Mesendoderm (in vitro differentiated cells): ENCODE results near the gene RADIL.

ENCODE experiments used
- DNase-seq: peaks from one replicate; pipeline ENCODE4 v3.0.0; 2013
- H2AK5ac ChIP-seq: 2 replicates; pipeline ENCODE4 v1.6.1; 2013; ENCODE audit warnings: low read length, inconsistent platforms
- H2BK120ac ChIP-seq: 2 replicates; pipeline ENCODE4 v1.6.1; 2013; ENCODE audit warnings: low read depth, mild to moderate bottlenecking, low read length, moderate library complexity, mixed read lengths
- H2BK15ac ChIP-seq: replicated peaks from 2 replicates; pipeline ENCODE4 v1.6.1; 2013; ENCODE audit warnings: low read depth, mild to moderate bottlenecking, moderate library complexity
- H2BK5ac ChIP-seq: 2 replicates; pipeline ENCODE4 v1.6.1; 2013; ENCODE audit warnings: low read length, inconsistent platforms
- H3K18ac ChIP-seq: 2 replicates; pipeline ENCODE4 v1.6.1; 2013; ENCODE audit warnings: mild to moderate bottlenecking, low read length, mixed read lengths
- H3K23ac ChIP-seq: one replicate; pipeline ENCODE4 v1.6.1; 2013; ENCODE audit warnings: low read length
- H3K27ac ChIP-seq: 2 replicates; pipeline ENCODE4 v1.5.1; 2013; ENCODE audit warnings: low read depth, mild to moderate bottlenecking, inconsistent platforms, low read length, moderate library complexity
- H3K27me3 ChIP-seq: 2 replicates; pipeline ENCODE4 v1.6.1; 2013; ENCODE audit warnings: low read length, control low read depth, mild to moderate bottlenecking, inconsistent platforms; ENCODE audit not compliant: insufficient read depth, poor library complexity
- H3K36me3 ChIP-seq: 2 replicates; pipeline ENCODE4 v1.6.1; 2013; ENCODE audit warnings: low read length, inconsistent platforms; ENCODE audit not compliant: control insufficient read depth, insufficient read depth
- H3K4ac ChIP-seq: one replicate; pipeline ENCODE4 v1.6.1; 2013; ENCODE audit warnings: low read depth, mild to moderate bottlenecking, low read length, moderate library complexity
- H3K4me1 ChIP-seq: 2 replicates; pipeline ENCODE4 v1.6.1; 2013; ENCODE audit warnings: low read depth, low read length, inconsistent platforms; ENCODE audit not compliant: control insufficient read depth
- H3K4me2 ChIP-seq: 2 replicates; pipeline ENCODE4 v1.6.1; 2013; ENCODE audit warnings: low read length
- H3K4me3 ChIP-seq: 2 replicates; pipeline ENCODE4 v1.5.1; 2013; ENCODE audit warnings: mild to moderate bottlenecking, low read length
- H3K56ac ChIP-seq: one replicate; pipeline ENCODE4 v1.6.1; 2013; ENCODE audit warnings: low read length
- H3K79me1 ChIP-seq: 2 replicates; pipeline ENCODE4 v1.6.1; 2013; ENCODE audit warnings: low read length, inconsistent platforms
- H3K79me2 ChIP-seq: 2 replicates; pipeline ENCODE4 v1.6.1; 2013; ENCODE audit warnings: mild to moderate bottlenecking, low read length; ENCODE audit not compliant: control insufficient read depth, insufficient read depth
- H3K9ac ChIP-seq: 2 replicates; pipeline ENCODE4 v1.6.1; 2013; ENCODE audit warnings: low read length, inconsistent platforms
- H4K5ac ChIP-seq: one replicate; pipeline ENCODE4 v1.6.1; 2013; ENCODE audit warnings: low read length
- H4K8ac ChIP-seq: one replicate; pipeline ENCODE4 v1.6.1; 2013; ENCODE audit warnings: low read depth, mild to moderate bottlenecking, control low read depth, low read length, moderate library complexity
- WGBS: extraction: QIAGEN DNeasy Blood & Tissue Kit; methylation state at CpG from one replicate; pipeline ENCODE4 v1.1.7; 2013; ENCODE audit warnings: low lambda C conversion rate, missing lambda C conversion rate; ENCODE audit not compliant: insufficient coverage; ENCODE audit errors: extremely low coverage; 5-methylcytosine and 5-hydroxymethylcytosine counted together

The RADIL gene

DNA sequence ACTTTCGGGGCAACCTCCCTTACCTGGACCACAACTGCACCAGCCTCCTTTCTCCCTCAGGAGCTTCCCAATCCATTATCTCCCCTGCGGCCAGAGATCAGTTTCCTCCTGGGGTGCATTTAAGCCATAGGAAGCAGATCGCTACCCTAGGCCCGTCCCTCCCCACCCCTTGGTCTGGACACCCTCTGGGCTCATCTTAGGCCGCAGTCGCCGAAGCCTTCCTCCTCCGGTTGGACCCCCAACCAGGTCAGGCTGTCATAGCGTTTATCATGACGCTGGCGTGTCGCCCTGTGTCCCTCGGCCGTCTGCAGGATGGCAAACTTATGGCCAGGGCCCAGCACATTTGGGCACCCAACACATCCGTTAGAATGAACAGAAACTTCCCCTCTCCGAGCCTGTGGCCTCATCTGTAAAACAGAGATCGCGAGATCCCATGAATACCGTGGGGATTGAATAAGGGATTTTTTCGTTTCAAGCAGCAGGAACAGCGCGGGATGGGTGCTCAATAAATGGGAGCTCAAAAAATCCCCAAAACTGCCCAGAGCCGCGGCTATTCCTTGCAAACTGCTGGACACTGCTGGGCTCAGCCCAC lies 108.8 kb downstream of the RADIL start:
- peak overlapping the region; percentile 26 for H3K18ac ChIP-seq
- peaks cover 9% of the 10 kb centered on the region for H3K79me2 ChIP-seq
- no peak for DNase-seq
- no peak overlapping the region for H3K23ac ChIP-seq
- no peak overlapping the region for H3K4ac ChIP-seq
- WGBS: no CpG with 5 or more reads among the region's 24 CpGs
- H3K9ac ChIP-seq: peak overlapping the region; percentile 76
- no peak overlapping the region for H2BK120ac ChIP-seq
- H3K4me3 ChIP-seq: peak overlapping the region; percentile 61
- no peaks in the 10 kb centered on the region for H3K27me3 ChIP-seq
- peak overlapping the region; percentile 75 for H3K4me2 ChIP-seq
- no peak overlapping the region for H2BK5ac ChIP-seq
- peak overlapping the region; percentile 91 for H4K8ac ChIP-seq
- H3K56ac ChIP-seq: peak overlapping the region; percentile 90
- H2BK15ac ChIP-seq: no peak overlapping the region
- H3K36me3 ChIP-seq: no peaks in the 10 kb centered on the region
- peak overlapping the region; percentile 68 for H4K5ac ChIP-seq
- no peak overlapping the region for H3K27ac ChIP-seq
- peaks cover 14% of the 10 kb centered on the region for H3K79me1 ChIP-seq
- H3K4me1 ChIP-seq: no peaks in the 10 kb centered on the region
- H2AK5ac ChIP-seq: no peak overlapping the region

DNA sequence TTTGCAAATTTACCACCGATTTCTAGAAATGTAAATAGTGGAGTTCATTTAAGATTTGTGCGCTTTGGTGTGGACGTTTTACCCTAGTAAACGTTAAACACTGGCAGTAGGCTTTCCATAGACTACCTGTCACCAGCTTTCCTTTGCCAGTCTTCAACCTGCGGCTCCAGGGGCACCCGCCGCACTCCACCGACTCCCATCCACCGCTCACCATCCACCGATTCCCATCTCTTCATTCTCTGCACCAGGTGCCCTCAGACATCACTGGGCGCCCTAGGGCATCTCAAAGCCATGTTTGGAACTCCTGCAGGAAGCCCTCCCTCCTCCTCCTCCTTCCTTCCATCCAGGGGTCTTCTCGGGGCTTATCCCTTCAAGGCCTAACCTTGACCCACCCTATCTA lies 109.5 kb downstream of the RADIL start:
- Histone ChIP-seq H3K56ac (peak overlapping the region; percentile 34), H3K4ac (no peak overlapping the region), H4K8ac (no peak overlapping the region), H3K79me1 (peaks cover 14% of the 10 kb centered on the region), H3K27me3 (no peaks in the 10 kb centered on the region), H3K36me3 (no peaks in the 10 kb centered on the region), H3K23ac (no peak overlapping the region), H2AK5ac (no peak overlapping the region), H3K4me2 (no peak overlapping the region), H3K4me1 (no peaks in the 10 kb centered on the region), H3K18ac (no peak overlapping the region), H2BK5ac (no peak overlapping the region), H2BK15ac (no peak overlapping the region), H2BK120ac (no peak overlapping the region), H3K27ac (no peak overlapping the region), H4K5ac (no peak overlapping the region), H3K4me3 (no peak overlapping the region), H3K9ac (no peak overlapping the region), H3K79me2 (peaks cover 9% of the 10 kb centered on the region)
- WGBS: no CpG with 5 or more reads among the region's 12 CpGs
- no peak for DNase-seq

DNA sequence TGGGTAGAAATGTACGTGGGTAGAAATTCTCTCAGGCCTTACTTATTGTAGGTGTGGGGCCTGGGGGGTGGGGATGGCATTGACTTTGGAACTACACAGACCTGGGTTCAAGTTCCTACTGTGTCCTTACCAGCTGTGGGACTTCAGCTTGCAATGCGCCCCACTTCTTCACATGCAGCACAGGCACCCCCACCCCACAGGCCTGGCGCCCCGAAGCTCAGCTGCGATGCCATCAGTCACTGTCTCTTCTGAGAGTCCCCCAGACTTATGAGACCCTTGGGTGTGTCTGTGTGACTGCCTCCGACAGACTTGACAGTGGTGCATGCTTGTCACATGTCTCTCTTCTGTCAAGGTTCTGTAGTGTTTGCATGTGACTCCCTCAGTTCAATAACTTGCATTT lies 111.2 kb downstream of the RADIL start:
- no peak overlapping the region for H4K8ac ChIP-seq
- no peak overlapping the region for H3K18ac ChIP-seq
- H3K4me3 ChIP-seq: no peak overlapping the region
- no peak for DNase-seq
- H2BK15ac ChIP-seq: no peak overlapping the region
- H3K4me1 ChIP-seq: no peaks in the 10 kb centered on the region
- H2AK5ac ChIP-seq: no peak overlapping the region
- no peak overlapping the region for H3K4ac ChIP-seq
- no peak overlapping the region for H3K27ac ChIP-seq
- H4K5ac ChIP-seq: no peak overlapping the region
- H2BK5ac ChIP-seq: no peak overlapping the region
- H3K79me2 ChIP-seq: peaks cover 9% of the 10 kb centered on the region
- no peak overlapping the region for H2BK120ac ChIP-seq
- H3K79me1 ChIP-seq: peaks cover 8% of the 10 kb centered on the region
- no peak overlapping the region for H3K23ac ChIP-seq
- H3K27me3 ChIP-seq: no peaks in the 10 kb centered on the region
- no peak overlapping the region for H3K4me2 ChIP-seq
- H3K36me3 ChIP-seq: no peaks in the 10 kb centered on the region
- no peak overlapping the region for H3K9ac ChIP-seq
- H3K56ac ChIP-seq: no peak overlapping the region
- WGBS: no CpG with 5 or more reads among the region's 6 CpGs

DNA sequence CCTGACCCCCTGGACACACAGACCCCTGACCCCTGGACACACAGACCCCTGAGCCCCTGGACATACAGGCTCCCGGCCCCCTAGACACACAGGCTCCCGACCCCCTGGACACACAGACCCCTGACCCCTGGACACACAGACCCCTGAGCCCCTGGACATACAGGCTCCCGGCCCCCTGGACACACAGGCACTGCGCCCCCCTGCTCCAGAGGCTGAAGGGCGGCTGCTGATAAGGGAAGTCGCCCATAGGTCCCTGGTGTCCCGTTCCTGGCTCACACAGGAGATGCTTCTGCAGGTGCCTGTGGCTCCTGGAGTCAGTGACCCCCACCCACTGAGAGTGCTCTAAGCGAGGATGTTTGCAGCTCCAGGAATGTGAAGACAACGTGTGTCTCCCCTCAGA lies 111.8 kb downstream of the RADIL start:
- Histone ChIP-seq H3K36me3 (no peaks in the 10 kb centered on the region), H2AK5ac (no peak overlapping the region), H3K27ac (no peak overlapping the region), H4K8ac (no peak overlapping the region), H4K5ac (no peak overlapping the region), H2BK120ac (no peak overlapping the region), H3K4ac (no peak overlapping the region), H2BK5ac (no peak overlapping the region), H3K23ac (no peak overlapping the region), H3K56ac (no peak overlapping the region), H3K79me2 (peaks cover 8% of the 10 kb centered on the region), H3K4me1 (no peaks in the 10 kb centered on the region), H3K4me2 (no peak overlapping the region), H3K4me3 (no peak overlapping the region), H3K18ac (no peak overlapping the region), H2BK15ac (no peak overlapping the region), H3K79me1 (peaks cover 5% of the 10 kb centered on the region), H3K27me3 (no peaks in the 10 kb centered on the region), H3K9ac (no peak overlapping the region)
- WGBS: no CpG with 5 or more reads among the region's 9 CpGs
- no peak for DNase-seq

DNA sequence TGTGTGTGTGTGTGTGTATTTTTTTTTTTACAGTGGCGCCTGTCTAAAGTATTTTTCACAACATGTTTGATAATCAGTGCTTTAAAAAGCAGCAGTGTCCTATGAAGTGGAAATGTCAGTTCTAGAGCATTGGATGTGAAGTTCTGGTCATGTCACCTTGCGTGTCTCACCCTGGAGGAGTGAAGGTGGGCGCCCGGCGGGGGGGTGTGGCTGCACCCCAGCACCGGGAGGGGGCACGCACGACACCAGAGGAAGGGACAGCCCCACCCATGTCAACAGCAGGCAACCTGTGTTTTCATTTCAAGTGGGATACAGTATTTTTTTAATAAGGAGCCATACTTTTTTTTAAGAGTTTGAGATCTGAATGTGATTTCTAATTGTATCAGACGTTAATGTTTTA lies 112.6 kb downstream of the RADIL start:
- H3K23ac ChIP-seq: no peak overlapping the region
- H3K4me1 ChIP-seq: no peaks in the 10 kb centered on the region
- H2BK120ac ChIP-seq: no peak overlapping the region
- peaks cover 3% of the 10 kb centered on the region for H3K79me2 ChIP-seq
- no peak overlapping the region for H3K27ac ChIP-seq
- no peak overlapping the region for H3K4me2 ChIP-seq
- no peak for DNase-seq
- no peak overlapping the region for H3K18ac ChIP-seq
- no peak overlapping the region for H2AK5ac ChIP-seq
- H3K9ac ChIP-seq: no peak overlapping the region
- H4K8ac ChIP-seq: no peak overlapping the region
- H2BK5ac ChIP-seq: no peak overlapping the region
- WGBS: no CpG with 5 or more reads among the region's 9 CpGs
- no peaks in the 10 kb centered on the region for H3K36me3 ChIP-seq
- H3K56ac ChIP-seq: no peak overlapping the region
- no peaks in the 10 kb centered on the region for H3K27me3 ChIP-seq
- no peak overlapping the region for H2BK15ac ChIP-seq
- H3K79me1 ChIP-seq: peaks cover 2% of the 10 kb centered on the region
- H4K5ac ChIP-seq: no peak overlapping the region
- H3K4me3 ChIP-seq: no peak overlapping the region
- no peak overlapping the region for H3K4ac ChIP-seq

DNA sequence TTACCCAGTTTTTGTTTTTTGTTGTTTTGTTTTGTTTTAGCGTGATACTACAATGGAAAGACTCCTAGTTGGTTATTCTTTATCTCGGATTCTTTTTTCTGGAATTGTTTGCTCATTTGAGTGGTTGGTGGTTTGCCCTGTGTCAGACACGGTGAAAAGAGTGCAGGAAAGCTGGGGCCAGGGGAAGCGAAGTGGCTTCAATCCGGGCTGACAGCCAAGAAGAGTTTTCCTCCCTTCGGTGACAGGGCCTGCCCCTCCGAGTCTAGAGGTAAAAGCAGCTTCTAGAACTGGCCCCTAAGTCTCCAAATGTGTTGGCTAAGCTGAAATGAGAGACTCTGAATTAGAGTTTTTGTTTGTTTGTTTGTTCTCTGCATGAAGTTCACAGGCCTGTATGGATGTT lies 113.8 kb downstream of the RADIL start:
- Histone ChIP-seq H2AK5ac (no peak overlapping the region), H3K79me1 (no peaks in the 10 kb centered on the region), H2BK120ac (no peak overlapping the region), H3K4me2 (no peak overlapping the region), H3K4me1 (no peaks in the 10 kb centered on the region), H4K5ac (no peak overlapping the region), H2BK5ac (no peak overlapping the region), H3K23ac (no peak overlapping the region), H3K36me3 (no peaks in the 10 kb centered on the region), H3K27ac (no peak overlapping the region), H3K4ac (no peak overlapping the region), H3K18ac (no peak overlapping the region), H3K27me3 (no peaks in the 10 kb centered on the region), H2BK15ac (no peak overlapping the region), H3K79me2 (no peaks in the 10 kb centered on the region), H4K8ac (no peak overlapping the region), H3K9ac (no peak overlapping the region), H3K4me3 (no peak overlapping the region), H3K56ac (no peak overlapping the region)
- no peak for DNase-seq
- WGBS: no CpG with 5 or more reads among the region's 7 CpGs
